H1 (cell line): ENCODE measurements around the gene BRCA1. TPM values are rescaled to one million over a fixed set of nuclear protein-coding genes. Genes with fewer than 3 reads are reported as not detected.
A peak's percentile ranks its signal among the peaks of the same experiment; 100 is the strongest.

Experiments used
- CTCF ChIA-PET: fragments of 300-600 bp; sonication (Branson Sonifier 250); formaldehyde crosslinking; loops from one replicate; lab custom pipeline; 2021; ENCODE audit not compliant: partially characterized antibody; lab: Charles Lee
- POLR2A ChIA-PET: fragments of 300-600 bp; sonication (Branson Sonifier 250); formaldehyde crosslinking; loops from one replicate; lab custom pipeline; 2021; ENCODE audit warnings: inconsistent platforms; ENCODE audit not compliant: partially characterized antibody; lab: Charles Lee
- DNase-seq, 2 experiments: peaks; one replicate each; pipeline versions ENCODE4 v3.0.0 to v3.0.0-alpha.2; 2010 to 2022; ENCODE audit warnings: low spot score in 2 of 2, low read depth in 1 of 2, mixed read lengths in 1 of 2
- FAIRE-seq: peaks from 2 replicates; lab custom pipeline; 2011; peaks lifted over from hg19 to GRCh38; lab: Jason Lieb, UNC
- H2AFZ ChIP-seq: 2 replicates; pipeline ENCODE4 v1.8.1; 2012; ENCODE audit warnings: low read length, inconsistent platforms
- H2AK5ac ChIP-seq: 2 replicates; pipeline ENCODE4 v1.6.1; 2013; ENCODE audit warnings: low read depth, low read length
- H2BK120ac ChIP-seq: replicated peaks from 2 replicates; pipeline ENCODE3; 2013; ENCODE audit warnings: low read depth, low read length, inconsistent platforms
- H2BK12ac ChIP-seq: 2 replicates; pipeline ENCODE4 v1.6.1; 2013; ENCODE audit warnings: low read depth, low read length
- H2BK15ac ChIP-seq: 2 replicates; pipeline ENCODE4 v1.6.1; 2013; ENCODE audit warnings: low read length
- H2BK20ac ChIP-seq: 2 replicates; pipeline ENCODE4 v1.6.1; 2013; ENCODE audit warnings: low read length
- H2BK5ac ChIP-seq: 2 replicates; pipeline ENCODE4 v1.6.1; 2013; ENCODE audit warnings: low read depth, low read length
- H3K14ac ChIP-seq: 2 replicates; pipeline ENCODE4 v1.6.1; 2013; ENCODE audit warnings: inconsistent platforms; ENCODE audit not compliant: insufficient read length
- H3K18ac ChIP-seq: 2 replicates; pipeline ENCODE4 v1.6.1; 2013; ENCODE audit warnings: low read length; ENCODE audit errors: extremely low read depth
- H3K23ac ChIP-seq: 2 replicates; pipeline ENCODE4 v1.6.1; 2013; ENCODE audit warnings: inconsistent platforms; ENCODE audit not compliant: insufficient read length
- H3K23me2 ChIP-seq: 2 replicates; pipeline ENCODE4 v1.6.1; 2013; ENCODE audit warnings: low read depth, low read length
- H3K27ac ChIP-seq: 2 replicates; pipeline ENCODE4 v1.6.1; 2011; ENCODE audit warnings: low read depth, low read length, inconsistent platforms
- H3K27me3 ChIP-seq, 4 experiments: replicated peaks in 1 of 4; 1 replicate in 1 of 4; 2 replicates in 3 of 4; pipeline versions ENCODE4 v1.6.1 to v1.8.1; 2011 to 2013; ENCODE audit warnings: low read length in 3 of 4, mild to moderate bottlenecking in 3 of 4, inconsistent platforms in 2 of 4, mixed read lengths in 2 of 4, moderate library complexity in 1 of 4; ENCODE audit not compliant: control insufficient read depth in 3 of 4, insufficient read depth in 3 of 4; ENCODE audit errors: extremely low read depth in 1 of 4
- H3K36me3 ChIP-seq, 4 experiments: 2 replicates each; pipeline versions ENCODE4 v1.6.1 to v1.8.1; 2011 to 2013; ENCODE audit warnings: mild to moderate bottlenecking in 4 of 4, low read length in 3 of 4, moderate library complexity in 2 of 4, control low read depth in 1 of 4, inconsistent platforms in 1 of 4; ENCODE audit not compliant: insufficient read depth in 4 of 4, control insufficient read depth in 2 of 4
- H3K4ac ChIP-seq: replicated peaks from 2 replicates; pipeline ENCODE3; 2013; ENCODE audit warnings: low read length, low read depth, mixed read lengths, inconsistent platforms; ENCODE audit not compliant: insufficient read length
- H3K4me1 ChIP-seq, 4 experiments: replicated peaks in 1 of 4; 1 replicate in 1 of 4; 2 replicates in 3 of 4; pipeline versions ENCODE4 v1.6.1 to v1.8.1; 2011 to 2013; ENCODE audit warnings: low read length in 3 of 4, inconsistent platforms in 2 of 4, mixed read lengths in 1 of 4; ENCODE audit not compliant: insufficient read depth in 4 of 4, control insufficient read depth in 3 of 4
- H3K4me2 ChIP-seq, 2 experiments: 2 replicates each; pipeline versions ENCODE4 v1.6.1 to v1.8.1; 2011 to 2013; ENCODE audit warnings: low read depth in 2 of 2, low read length in 2 of 2, control low read depth in 1 of 2, inconsistent platforms in 1 of 2, mild to moderate bottlenecking in 1 of 2; ENCODE audit not compliant: insufficient read depth in 1 of 2
- H3K4me3 ChIP-seq, 4 experiments: fragments of 200-600, 300-600 bp in 1 of 4; sonication (generic), shearing (Covaris generic), sonication (Bioruptor Twin) in 1 of 4; 2 replicates each; pipeline versions ENCODE4 v1.5.1 to v1.8.1; 2011 to 2016; ENCODE audit warnings: low read length in 4 of 4, low read depth in 3 of 4, control low read depth in 2 of 4, inconsistent platforms in 2 of 4, mild to moderate bottlenecking in 2 of 4, mixed read lengths in 1 of 4, moderate library complexity in 1 of 4; ENCODE audit not compliant: insufficient read depth in 2 of 4; ENCODE audit errors: extremely low read depth in 1 of 4
- H3K56ac ChIP-seq: replicated peaks from 2 replicates; pipeline ENCODE3; 2013; ENCODE audit warnings: low read depth, mild to moderate bottlenecking, mixed read lengths, low read length, inconsistent platforms; ENCODE audit not compliant: insufficient read length
- H3K79me1 ChIP-seq: 2 replicates; pipeline ENCODE4 v1.6.1; 2013; ENCODE audit warnings: low read depth, low read length, control low read depth
- H3K79me2 ChIP-seq, 2 experiments: 2 replicates each; pipeline versions ENCODE4 v1.6.1 to v1.8.1; 2012 to 2013; ENCODE audit warnings: low read length in 2 of 2, mild to moderate bottlenecking in 2 of 2, inconsistent platforms in 1 of 2; ENCODE audit not compliant: insufficient read depth in 2 of 2, control insufficient read depth in 1 of 2
- H3K9ac ChIP-seq, 4 experiments: replicated peaks in 1 of 4; 1 replicate in 1 of 4; 2 replicates in 3 of 4; pipeline versions ENCODE4 v1.6.1 to v1.8.1; 2011 to 2013; ENCODE audit warnings: low read depth in 3 of 4, low read length in 3 of 4, control low read depth in 2 of 4, mild to moderate bottlenecking in 2 of 4, moderate library complexity in 2 of 4, inconsistent platforms in 1 of 4; ENCODE audit errors: extremely low read depth in 1 of 4
- H3K9me3 ChIP-seq, 2 experiments: 2 replicates each; pipeline versions ENCODE4 v1.6.1 to v1.8.1; 2012 to 2013; ENCODE audit warnings: mild to moderate bottlenecking in 2 of 2, moderate library complexity in 2 of 2, control low read depth in 1 of 2, inconsistent platforms in 1 of 2, low read depth in 1 of 2, low read length in 1 of 2, mixed read lengths in 1 of 2; ENCODE audit not compliant: insufficient read depth in 2 of 2
- H4K20me1 ChIP-seq, 2 experiments: replicated peaks in 1 of 2; 2 replicates each; pipeline versions ENCODE3 to v1.8.1; 2011 to 2013; ENCODE audit warnings: inconsistent platforms in 2 of 2, low read length in 2 of 2, mild to moderate bottlenecking in 1 of 2; ENCODE audit not compliant: insufficient read depth in 2 of 2, control insufficient read depth in 1 of 2
- H4K5ac ChIP-seq: 2 replicates; pipeline ENCODE4 v1.6.1; 2013; ENCODE audit warnings: low read length, low read depth, mixed read lengths, inconsistent platforms; ENCODE audit not compliant: insufficient read length
- H4K8ac ChIP-seq: 2 replicates; pipeline ENCODE4 v1.8.0; 2013; ENCODE audit warnings: mild to moderate bottlenecking, moderate library complexity, low read length, inconsistent platforms; ENCODE audit not compliant: insufficient read depth; ENCODE audit errors: extremely low read depth
- H4K91ac ChIP-seq: replicated peaks from 2 replicates; pipeline ENCODE3; 2013; ENCODE audit warnings: low read length, mixed read lengths, inconsistent platforms; ENCODE audit not compliant: insufficient read length
- CBX5 ChIP-seq: fragments of 300-800, 300-1000 bp; sonication (generic); IDR thresholded peaks from 2 replicates; pipeline ENCODE4 v1.7.1; 2016; ENCODE audit warnings: antibody characterized with exemption, low read length, low read depth
- CBX8 ChIP-seq: fragments of 300-800, 300-1000 bp; sonication (generic); IDR thresholded peaks from 2 replicates; pipeline ENCODE4 v1.7.1; 2016; ENCODE audit warnings: low read depth, low read length, borderline replicate concordance
- CEBPB ChIP-seq: IDR thresholded peaks from 2 replicates; pipeline ENCODE4 v1.6.1; 2012; ENCODE audit warnings: low read depth, low read length
- CHD1 ChIP-seq: IDR thresholded peaks from 2 replicates; pipeline ENCODE4 v1.6.1; 2012; ENCODE audit warnings: low read depth, low read length, improper control_type of control experiment
- EGR1 ChIP-seq: IDR thresholded peaks from 2 replicates; pipeline ENCODE4 v1.6.1; 2011; ENCODE audit warnings: low read depth, low read length, borderline replicate concordance
- GABPA ChIP-seq: IDR thresholded peaks from 2 replicates; pipeline ENCODE4 v1.6.1; 2011; ENCODE audit warnings: mild to moderate bottlenecking, low read length, moderate library complexity, borderline replicate concordance; ENCODE audit not compliant: insufficient read depth
- GTF2F1 ChIP-seq: IDR thresholded peaks from 2 replicates; pipeline ENCODE4 v1.6.1; 2012; ENCODE audit warnings: low read depth, low read length, improper control_type of control experiment, borderline replicate concordance
- MAFK ChIP-seq: IDR thresholded peaks from 2 replicates; pipeline ENCODE4 v1.6.1; 2012; ENCODE audit warnings: low read depth, mild to moderate bottlenecking, improper control_type of control experiment, low read length
- RAD21 ChIP-seq, 2 experiments: IDR thresholded peaks in 1 of 2; conservative IDR thresholded peaks in 1 of 2; 2 replicates each; pipeline ENCODE4 v1.6.1; 2011; ENCODE audit warnings: low read depth in 2 of 2, low read length in 2 of 2, improper control_type of control experiment in 1 of 2, inconsistent platforms in 1 of 2, mild to moderate bottlenecking in 1 of 2, moderate library complexity in 1 of 2
- SAP30 ChIP-seq: fragments of 300-600 bp; sonication (generic); IDR thresholded peaks from 2 replicates; pipeline ENCODE4 v1.7.1; 2012; ENCODE audit warnings: low read length, moderate library complexity, mild to moderate bottlenecking, inconsistent platforms; ENCODE audit not compliant: insufficient read depth, insufficient replicate concordance
- SIRT6 ChIP-seq: IDR thresholded peaks from one replicate; pipeline ENCODE4 v1.7.1; 2012; ENCODE audit warnings: low read length, inconsistent platforms
- SP1 ChIP-seq: IDR thresholded peaks from 2 replicates; pipeline ENCODE4 v1.6.1; 2011; ENCODE audit warnings: low read depth, low read length
- SUZ12 ChIP-seq: fragments of 200-600 bp; sonication (generic); IDR thresholded peaks from 2 replicates; pipeline ENCODE4 v1.6.1; 2012; ENCODE audit warnings: mild to moderate bottlenecking, inconsistent platforms, low read length, moderate library complexity, mixed read lengths
- ZNF274 ChIP-seq: IDR thresholded peaks from 2 replicates; pipeline ENCODE4 v1.7.0; 2012; ENCODE audit warnings: low read length, borderline replicate concordance; ENCODE audit errors: extremely low read depth
- WGBS, 2 experiments: shearing (Covaris generic) in 1 of 2; methylation state at CpG; one replicate each; pipeline versions ENCODE4 v1.1.6 to v1.1.7; 2013 to 2015; ENCODE audit warnings: low lambda C conversion rate in 2 of 2, mixed read lengths in 2 of 2, inconsistent platforms in 1 of 2, low coverage in 1 of 2, missing lambda C conversion rate in 1 of 2; ENCODE audit not compliant: insufficient replicate concordance in 2 of 2, insufficient coverage in 1 of 2, insufficient read length in 1 of 2; ENCODE audit errors: extremely low coverage in 1 of 2, missing lambda C conversion rate in 1 of 2; 5-methylcytosine and 5-hydroxymethylcytosine counted together
- polyA plus RNA-seq, 7 experiments: library from polyadenylated mRNA; depleted of rRNA in 3 of 7; stranded (reverse) in 5 of 7; unstranded in 2 of 7; fragments of >200 nt in 5 of 7; fragments of 200-250 nt in 2 of 7; gene quantifications; 1 replicate in 5 of 7; 2 replicates in 1 of 7; 4 replicates in 1 of 7; pipeline versions ENCODE4 v1.2.1 to v1.2.3, GENCODE V29; 2011 to 2013; ENCODE audit warnings: missing spikeins in 2 of 7, mixed read lengths in 2 of 7
- total RNA-seq: library from RNA; stranded (reverse); fragmentation: NEBNext Ultra II Directional; extraction: Animal tissue kit (Norgen Biotek cat#: 25700); gene quantifications from 2 replicates; pipeline ENCODE4 v1.2.1, GENCODE V29; 2021

BRCA1 gene
- total and polyA plus RNA-seq, 2 of the 8 experiments (the other 6 are each of a cell fraction or from before 2014, with no cell fraction given), result 30.7 to 39.2 TPM

DNA sequence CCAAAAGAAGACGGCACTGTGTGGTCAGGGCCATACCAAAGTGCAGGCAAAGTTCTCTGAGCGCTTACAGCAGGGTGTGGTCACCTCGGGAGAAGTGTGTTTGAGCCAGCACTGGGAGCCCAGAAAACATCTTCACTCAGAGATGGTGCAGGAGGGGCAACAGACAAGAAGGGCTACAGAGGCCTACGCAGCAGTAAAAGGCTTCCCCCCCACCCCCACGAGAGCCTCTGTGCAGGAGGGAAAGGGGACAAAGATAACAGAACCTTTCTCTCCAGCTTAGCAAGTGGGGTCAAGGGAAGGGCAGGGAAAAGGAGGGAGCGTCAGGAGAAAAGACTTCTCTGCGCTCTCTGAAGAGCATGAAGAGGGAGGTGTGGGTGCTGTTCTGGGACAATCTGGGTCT, 105.7 kb downstream of the BRCA1 start:
- CTCF ChIA-PET, result interaction anchor here (0.6 to 1.0 kb wide), 3 partner anchors 13 to 291 kb away, joined by 3 to 4 read pairs (median 3); partner anchors contain the start of gene BRCA1
- H4K5ac ChIP-seq, result no peak overlapping the region
- H3K27me3 ChIP-seq, result no peaks in the 10 kb centered on the region
- H3K27ac ChIP-seq, result no peak overlapping the region
- H4K91ac ChIP-seq, result no peak overlapping the region
- no peak overlapping the region for H2BK20ac ChIP-seq
- H3K79me2 ChIP-seq, result peaks cover 0 to 35% of the 10 kb centered on the region in 2 experiments; a peak in 3 of 4 replicates
- H2BK120ac ChIP-seq, result no peak overlapping the region
- no peak overlapping the region for H3K9ac ChIP-seq
- peaks cover 6 to 18% (median 12%) of the 10 kb centered on the region in 4 experiments for H3K4me1 ChIP-seq
- peaks cover 17% of the 10 kb centered on the region for H3K79me1 ChIP-seq
- H3K56ac ChIP-seq, result no peak overlapping the region
- H2BK5ac ChIP-seq, result peak overlapping the region; percentile 49; the same call in 1 of the 2 replicates
- no peak for DNase-seq
- H4K20me1 ChIP-seq, result peaks cover 10% of the 10 kb centered on the region in 2 experiments
- no peak overlapping the region for H3K4ac ChIP-seq
- H3K14ac ChIP-seq, result no peak overlapping the region
- no peak overlapping the region for H2AFZ ChIP-seq
- H3K4me3 ChIP-seq, result no peak overlapping the region
- H3K36me3 ChIP-seq, result peaks cover 6 to 39% (median 12%) of the 10 kb centered on the region in 4 experiments; a peak in 7 of 8 replicates
- H3K23me2 ChIP-seq, result peaks cover 8% of the 10 kb centered on the region; the same call in 1 of the 2 replicates
- peak overlapping the region; percentile 18 to 86; a peak in 3 of 4 replicates for H3K4me2 ChIP-seq
- no peak for FAIRE-seq
- no peak overlapping the region; the same call in 1 of the 2 replicates for H4K8ac ChIP-seq
- H3K18ac ChIP-seq, result no peak overlapping the region
- WGBS, 2 experiments, result 82% methylated on average over 7 of the region's 7 CpGs; no CpG with 5 or more reads in 1 of the 2 experiments
- H3K23ac ChIP-seq, result no peak overlapping the region
- H3K9me3 ChIP-seq, result no peaks in the 10 kb centered on the region
- no peak overlapping the region for H2BK12ac ChIP-seq
- H2AK5ac ChIP-seq, result no peak overlapping the region
- H2BK15ac ChIP-seq, result no peak overlapping the region
- POLR2A ChIA-PET, result interaction anchor here (0.6 to 10.8 kb wide), 9 partner anchors 8 to 1341 kb away, joined by 3 to 123 read pairs (median 3); partner anchors contain the start of genes IFI35, PTGES3L, RPL27 and RUNDC1
- TF ChIP-seq SIRT6, result no peak
- TF ChIP-seq CBX8, result no peak
- TF ChIP-seq MAFK, result no peak
- TF ChIP-seq RAD21 (IDR thresholded peaks at IDR 0.05 in 1 of 2, conservative IDR thresholded peaks at IDR 0.05 in 1 of 2; ENCODE audit: low read depth in 2 of 2, low read length in 2 of 2), result no peak
- TF ChIP-seq CBX5, result no peak
- no peak for TF ChIP-seq GABPA
- TF ChIP-seq SUZ12, result no peak
- TF ChIP-seq ZNF274, result no peak
- no peak for TF ChIP-seq EGR1
- no peak for TF ChIP-seq GTF2F1
- TF ChIP-seq SAP30, result no peak
- TF ChIP-seq SP1, result no peak
- TF ChIP-seq CHD1, result no peak
- TF ChIP-seq CEBPB, result no peak
